Fibroblast of gingiva (primary cell): ENCODE results near the gene AMBP.
A peak's percentile ranks its signal among the peaks of the same experiment; 100 is the strongest.
"Not testable (repeated sequence)": the region's sequence is repeated elsewhere in the genome, so short reads cannot be mapped to it uniquely, and the experiment has no call there.

Experiments used
- DNase-seq: peaks from one replicate; pipeline ENCODE4 v3.0.0-alpha.2; 2011; ENCODE audit warnings: low read depth

Gene AMBP

DNA sequence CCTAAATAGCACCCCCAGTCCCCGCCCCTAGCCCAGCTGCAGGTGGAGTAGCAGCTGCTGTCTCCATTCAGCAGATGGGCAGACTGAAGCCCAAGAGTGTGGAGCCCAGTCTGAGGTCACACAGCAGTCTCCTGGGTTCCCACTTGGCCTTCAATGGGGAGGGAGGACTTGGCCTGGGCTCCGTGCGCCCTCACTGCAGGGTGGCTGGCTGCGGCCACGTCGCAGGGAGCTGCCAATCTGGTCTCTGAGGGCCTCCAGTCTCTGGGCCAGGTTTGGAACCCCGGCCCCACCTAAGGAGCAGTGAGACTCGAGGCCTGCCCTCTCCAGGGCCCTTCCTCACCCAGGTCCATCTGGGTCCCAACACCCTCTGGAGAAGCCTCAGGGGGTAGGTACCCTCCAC lies 13.6 kb upstream of the AMBP start:
- DNase-seq = no peak

DNA sequence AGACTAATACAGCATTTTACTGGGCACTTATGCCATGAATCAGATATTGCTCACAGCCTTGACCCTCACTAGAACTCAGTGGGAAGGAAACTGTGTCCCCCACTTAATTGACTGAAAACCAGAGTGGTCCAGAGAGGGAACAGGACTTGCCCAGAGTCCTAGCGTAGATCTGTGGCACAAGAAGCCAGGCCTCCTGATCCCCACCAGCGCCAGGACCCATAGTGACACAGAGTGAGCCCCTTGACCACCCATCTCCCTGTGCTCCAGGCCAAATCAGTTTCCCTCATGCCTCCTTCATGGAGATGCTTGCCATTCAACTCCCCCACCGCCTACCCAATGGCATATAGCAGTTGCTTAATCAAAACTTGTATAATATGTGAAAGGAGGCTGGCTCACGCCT lies 12.7 kb upstream of the AMBP start:
- DNase-seq = no peak

DNA sequence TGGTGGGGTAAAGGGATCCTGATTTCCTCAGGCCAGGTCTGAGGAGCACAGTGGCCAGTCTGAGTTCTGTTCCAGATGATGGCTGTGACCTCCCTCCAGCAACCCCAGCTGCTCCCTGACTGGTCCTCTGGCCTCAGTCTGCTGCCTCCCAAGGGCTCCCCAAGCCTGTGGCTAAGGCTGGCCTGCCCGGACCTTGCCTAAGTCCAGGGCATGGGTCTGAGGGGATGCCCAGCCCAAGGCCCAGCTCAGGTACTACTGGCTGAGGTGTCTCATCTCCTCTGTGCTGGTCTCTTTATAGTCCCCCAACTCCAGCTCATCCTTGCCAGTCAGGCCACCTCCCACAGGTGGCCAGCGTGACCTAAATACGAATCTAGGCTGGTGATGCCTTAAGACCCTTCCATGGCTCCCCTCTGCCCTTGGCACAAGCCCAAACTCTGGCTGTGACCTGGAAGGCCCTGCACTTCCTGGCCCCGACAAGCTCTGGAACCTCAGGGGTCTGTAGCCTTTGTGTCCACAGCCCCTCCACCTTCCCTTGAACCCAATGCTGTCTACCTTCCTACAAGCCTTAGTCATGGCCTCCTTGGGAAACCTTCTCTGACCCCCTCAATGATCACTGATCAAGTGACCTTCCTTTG lies 11.2 kb upstream of the AMBP start:
- DNase-seq = no peak

DNA sequence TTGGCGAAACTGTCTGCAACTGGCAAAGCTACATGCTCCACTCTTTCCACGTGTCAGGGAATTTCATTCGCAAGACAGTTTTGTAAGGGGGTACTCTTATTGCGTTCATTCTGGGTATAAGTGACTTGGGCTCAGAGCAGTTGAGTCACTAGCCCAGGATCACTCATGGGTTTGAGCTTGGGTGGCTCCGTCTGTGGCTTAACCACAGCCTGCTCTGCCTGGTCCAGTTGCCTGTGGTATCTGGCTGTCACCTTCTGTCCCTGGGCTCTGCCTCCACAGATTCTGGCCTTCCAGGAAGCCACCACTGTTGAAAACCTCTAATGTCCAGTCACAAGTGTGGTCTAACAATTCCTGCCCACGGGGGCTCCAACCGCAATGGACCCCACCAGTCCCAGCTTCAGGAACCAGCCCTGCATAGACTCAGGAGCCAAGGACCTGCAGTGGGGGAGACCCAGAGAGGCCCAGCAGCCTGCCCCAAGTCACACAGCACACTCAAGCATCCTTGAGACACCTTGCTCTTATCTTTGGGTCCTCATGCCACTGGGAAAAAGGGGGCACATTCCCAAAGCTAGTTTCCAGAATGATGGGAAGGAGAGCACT lies 10.6 kb upstream of the AMBP start:
- no peak for DNase-seq

DNA sequence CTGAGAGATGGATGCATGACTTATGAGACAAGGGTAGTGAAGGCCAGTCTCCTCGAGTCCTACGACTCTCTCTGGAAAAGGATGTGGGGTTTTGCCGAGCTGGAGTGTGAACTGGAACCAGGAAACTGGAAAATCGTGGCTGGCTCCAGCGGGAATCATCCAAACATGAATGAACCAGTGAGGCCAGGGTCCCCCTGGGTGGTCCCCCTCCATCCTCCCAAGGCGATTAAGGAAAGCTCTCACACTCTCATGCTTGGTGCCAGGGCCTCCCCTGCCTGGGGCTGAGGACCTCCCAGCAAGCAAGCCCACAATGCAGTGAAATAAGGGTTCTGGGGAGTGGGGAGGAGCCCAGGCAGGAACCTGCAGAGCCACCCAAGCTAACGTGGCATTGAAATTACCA lies 9.6 kb upstream of the AMBP start:
- DNase-seq = no peak

DNA sequence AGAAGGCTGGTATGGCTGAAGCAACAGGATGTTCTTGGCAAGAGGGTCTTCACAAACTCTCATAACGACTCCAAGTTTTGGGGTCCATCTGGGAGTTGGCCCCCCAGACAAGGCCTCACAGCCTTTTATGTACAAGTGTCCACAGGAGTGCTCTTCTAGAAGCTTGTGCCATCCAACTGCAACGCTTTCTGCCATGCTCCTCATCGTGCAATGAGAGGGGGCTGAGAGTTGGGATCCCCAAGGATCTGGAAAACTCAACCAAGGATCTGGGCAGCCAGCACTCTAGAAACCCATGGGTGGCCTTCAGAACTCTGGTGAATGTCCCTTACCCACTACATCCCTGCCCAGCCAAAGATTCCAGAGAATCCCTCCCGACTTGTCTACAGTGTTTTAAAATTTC lies 8.5 kb upstream of the AMBP start:
- DNase-seq = no peak

DNA sequence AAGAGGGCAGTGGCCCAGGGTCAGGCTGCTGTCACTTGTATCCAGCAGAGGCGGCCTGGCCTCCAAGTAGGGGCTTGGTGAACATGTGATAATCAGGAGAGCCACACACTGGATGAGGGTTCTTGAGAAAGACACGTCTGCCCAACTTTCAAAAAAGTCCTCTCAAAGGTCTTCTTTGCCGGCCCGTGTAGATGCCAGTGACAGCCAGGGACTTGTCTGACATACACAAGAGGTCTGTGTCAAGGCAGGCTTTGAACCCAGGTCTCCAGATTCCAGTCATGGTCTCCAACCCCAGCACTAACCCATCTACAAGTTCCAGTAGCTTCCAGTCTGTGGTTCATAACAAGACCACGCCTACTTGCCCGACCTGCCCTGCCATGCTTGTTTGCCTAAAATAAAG lies 7.9 kb upstream of the AMBP start:
- DNase-seq = no peak

DNA sequence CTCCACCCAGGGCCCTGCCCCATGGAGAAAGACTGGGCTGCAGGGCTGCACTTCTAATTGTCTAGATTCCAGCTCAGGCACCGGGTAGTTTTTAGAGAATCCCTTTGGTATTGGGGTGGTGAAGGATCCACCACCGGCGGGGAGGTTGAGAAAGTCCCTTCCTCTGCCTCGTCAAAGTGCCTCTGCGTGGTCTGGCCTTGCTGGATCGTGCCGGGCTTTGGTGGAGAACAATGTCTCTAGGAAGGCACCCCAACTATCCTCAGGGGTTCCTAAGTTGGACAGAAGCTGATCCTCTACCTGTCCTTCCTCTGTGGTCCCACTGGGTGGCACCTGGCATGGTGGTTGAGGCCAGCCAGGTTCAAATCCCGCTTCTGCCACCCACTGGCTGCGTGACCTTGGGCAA lies 7.3 kb upstream of the AMBP start:
- no peak for DNase-seq

DNA sequence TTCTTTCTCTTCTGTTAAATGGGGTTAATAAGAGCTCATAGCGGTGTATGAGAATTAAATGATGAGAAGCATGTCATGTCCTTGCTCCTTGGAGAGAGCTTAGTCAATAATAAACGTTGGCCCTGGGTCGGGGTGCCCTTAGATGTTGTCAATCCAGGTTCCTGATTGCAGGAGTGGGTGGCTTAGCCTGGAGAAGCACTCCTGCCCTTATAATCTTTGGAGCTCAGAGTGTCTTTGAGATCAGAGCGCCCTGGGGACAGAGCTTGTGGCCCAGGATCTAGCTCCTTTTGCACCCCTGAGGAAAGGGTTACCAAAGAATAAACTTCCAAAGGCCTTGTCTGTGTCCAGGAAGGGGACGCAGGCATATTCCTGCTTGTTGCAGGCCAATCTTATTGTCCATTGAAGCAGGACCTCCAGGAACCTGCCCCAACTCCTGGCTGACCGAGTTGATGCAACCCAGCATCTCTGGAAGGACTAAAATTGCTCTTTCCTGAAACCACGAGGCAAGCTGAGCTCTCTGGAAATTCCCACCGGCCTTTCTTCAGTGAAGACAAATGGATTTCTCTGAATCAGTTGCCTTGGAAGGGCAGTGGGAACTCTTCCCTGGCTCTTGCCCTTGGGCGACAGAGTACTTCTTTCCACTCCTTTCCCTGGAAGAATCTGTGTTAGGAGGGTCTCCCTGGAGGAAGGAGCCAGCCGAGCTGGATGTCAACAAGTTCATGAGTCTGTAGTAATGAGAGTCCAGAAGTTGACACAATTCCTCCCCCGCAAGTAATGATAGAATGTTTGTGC lies 6.4 kb upstream of the AMBP start:
- DNase-seq = no peak

DNA sequence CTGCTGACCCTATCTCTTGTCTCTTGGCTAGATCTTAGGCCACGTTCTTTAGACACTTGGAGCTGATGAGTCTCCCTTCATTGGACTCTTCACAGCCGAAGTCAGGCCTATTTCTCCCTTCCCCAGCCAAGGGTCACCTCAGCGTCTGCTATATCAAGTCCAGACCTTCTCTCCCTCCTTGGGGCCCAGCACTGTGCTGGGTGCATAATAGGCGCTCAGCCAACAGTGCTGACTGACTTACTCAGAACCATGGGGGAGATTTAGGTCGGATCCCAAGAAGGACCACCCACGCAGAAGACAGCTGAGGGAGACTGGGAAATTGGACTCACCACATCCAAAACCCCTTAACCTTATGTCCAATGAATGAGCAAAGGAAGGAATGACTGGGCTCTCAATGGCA lies 5.6 kb upstream of the AMBP start:
- no peak for DNase-seq

DNA sequence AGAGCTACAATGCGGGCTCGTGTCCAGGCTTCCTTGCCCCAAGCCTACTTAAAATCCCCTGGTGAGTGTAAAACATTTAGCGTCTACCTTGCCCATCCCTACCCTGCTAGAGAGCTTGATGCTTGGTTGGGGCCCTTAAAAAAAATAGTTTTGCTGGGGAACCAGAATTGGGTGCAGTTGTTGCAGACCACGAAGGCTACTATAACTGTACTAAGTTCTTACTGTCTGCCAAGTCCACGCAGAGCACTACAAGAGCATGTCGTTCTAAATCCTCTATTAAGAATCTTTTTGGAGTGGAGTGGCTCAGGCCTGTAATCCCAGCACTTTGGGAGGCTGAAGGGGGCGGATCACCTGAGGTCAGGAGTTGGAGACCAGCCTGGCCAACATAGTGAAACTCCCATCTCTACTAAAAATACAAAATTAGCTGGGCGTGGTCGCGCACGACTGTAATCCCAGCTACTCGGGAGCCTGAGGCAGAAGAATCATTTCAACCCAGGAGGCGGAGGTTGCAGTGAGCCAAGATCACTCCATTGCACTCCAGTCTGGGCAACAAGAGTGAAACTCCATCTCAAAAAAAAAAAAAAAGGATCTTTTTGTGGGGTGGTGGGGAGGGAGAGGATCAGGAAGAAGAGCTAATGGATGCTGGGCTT lies 4.8 kb upstream of the AMBP start:
- DNase-seq = not testable (repeated sequence)

DNA sequence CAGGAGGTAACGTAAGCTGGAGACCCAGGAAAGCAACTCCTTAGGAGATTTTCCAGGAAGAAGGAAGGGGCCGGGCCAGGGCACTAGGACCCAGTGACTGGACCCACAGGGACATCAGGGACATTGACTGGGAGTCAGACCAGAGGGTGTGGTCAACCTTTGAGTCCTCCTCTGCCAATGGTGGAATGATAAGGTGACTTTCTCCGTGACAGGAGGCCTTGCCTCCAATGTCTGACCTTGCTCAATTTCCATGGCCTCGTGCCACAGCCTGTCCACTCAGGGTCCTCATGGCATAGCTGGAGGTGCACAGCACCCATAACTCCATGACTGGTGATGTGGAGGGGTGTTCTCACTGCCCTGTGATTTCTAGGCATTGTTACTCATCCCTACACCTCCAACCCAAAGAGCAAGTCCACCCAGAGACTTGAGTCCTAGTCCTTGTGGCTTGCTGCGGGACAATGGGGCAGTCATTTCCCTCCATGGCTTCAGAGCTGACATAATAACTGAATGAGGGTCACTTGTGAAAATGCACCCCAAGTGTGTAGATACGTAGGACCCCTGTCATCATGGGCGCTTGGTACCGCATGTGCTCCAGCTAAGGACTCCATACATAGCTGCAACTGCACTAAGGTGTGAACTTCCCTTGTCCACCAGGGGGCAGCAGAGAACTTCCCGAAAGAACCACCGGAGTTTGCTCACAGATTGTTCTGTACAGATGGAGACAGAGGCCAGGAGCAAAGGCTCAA lies 4.1 kb upstream of the AMBP start:
- peak; percentile 75 for DNase-seq

DNA sequence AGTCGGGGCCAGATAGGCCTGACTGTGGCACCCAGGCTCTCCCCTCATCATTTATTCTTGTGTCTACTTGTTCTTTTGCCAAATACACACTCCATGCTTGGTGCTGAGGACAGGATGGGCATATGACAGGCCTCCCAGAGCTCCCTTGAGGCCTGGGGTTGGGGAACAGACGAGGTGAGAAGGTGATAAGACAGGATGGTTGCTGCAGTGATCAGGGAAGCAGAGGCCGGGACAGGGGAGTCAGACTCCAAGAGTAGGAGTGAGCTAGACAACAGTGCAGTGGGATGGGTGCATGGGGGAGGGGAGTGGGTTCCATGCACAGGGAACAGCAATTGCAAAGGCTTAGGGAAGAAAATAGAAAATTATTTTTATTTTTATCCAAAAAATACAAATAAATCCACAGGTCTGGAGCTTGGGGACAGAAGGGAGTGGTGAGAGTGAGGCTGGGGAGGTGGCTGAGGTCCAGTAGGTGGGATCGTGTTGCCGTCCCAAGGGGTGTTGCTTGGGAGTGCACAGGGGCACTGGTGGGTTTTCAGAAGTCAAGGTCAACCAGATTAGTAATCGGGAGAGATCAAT lies 3.4 kb upstream of the AMBP start:
- no peak for DNase-seq

DNA sequence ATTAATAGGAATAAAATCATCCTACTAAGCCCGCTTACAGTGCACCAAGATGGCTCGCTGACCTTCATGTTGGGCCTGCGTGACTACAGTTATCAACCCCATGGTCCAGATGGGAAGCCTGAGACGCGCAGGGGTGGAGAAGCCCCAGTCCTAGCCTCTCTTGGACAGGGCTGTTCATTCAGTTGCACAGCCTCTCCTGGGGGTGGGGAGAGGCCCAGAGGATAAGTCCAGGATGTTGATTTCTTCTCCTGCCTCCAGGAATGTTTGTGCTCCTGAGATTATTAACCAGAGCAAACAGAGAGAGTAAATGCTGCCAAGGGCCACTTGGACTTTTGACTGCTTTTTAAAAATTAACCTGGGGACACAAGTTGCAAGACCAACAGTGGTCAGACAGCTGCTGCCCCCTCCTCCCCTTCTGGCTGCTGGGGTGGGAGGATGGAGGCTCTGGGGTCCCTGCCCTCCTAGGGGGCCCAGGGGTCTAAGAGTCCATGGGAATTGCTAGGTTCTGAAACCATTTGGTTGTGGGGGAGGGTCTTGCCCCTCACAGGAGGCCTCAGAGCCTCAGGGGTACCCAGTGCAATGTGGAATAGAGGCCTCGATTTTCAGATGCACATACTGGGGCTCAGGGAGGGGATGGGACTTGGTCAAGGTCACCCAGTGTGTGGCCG lies 2.8 kb upstream of the AMBP start:
- no peak for DNase-seq

DNA sequence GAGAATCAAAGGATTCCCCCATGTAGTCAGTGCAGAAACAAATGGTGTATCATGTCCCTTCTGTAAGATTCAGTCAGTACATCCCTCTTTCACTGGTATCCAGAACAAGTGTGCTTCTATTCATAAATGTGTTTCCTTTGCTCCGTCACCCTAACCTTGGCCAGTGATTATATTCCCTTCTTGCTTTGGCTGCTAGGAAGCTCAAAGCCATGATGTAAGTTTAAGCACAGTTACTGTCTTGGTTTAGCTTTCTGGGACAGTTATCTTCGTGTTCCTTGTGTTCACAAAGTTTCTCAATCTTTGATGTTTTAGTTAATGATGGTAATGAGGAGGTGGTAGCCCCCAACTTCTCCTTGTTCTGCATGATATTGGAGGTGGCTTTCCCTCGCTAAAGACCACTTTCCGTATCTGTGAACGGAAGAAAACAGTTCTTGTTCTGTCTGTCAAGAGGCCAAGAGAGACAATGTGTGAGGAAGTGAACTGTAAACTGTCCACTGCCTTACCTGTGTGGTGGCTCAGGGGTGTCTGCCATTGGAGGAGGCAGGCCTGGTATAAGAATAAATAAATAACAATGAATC lies 2.2 kb upstream of the AMBP start:
- DNase-seq = no peak

DNA sequence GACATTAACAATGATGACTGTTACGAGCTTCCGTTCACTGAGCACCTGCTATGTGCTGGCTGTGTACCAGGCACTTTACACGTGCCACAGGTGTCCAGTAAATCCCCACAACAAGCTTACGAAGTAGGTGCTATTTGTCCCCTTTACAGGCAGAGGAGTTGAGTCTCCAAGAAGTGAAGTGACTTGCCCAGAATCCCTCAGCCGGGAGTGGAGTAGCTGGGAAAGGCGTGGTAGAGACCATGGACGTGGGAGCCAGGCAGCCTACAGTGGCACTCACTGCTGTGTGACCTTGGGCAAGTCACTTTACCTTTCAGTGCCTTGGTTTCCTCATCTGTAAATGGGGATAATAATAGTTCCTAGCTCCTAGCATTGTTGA lies 669 bp upstream of the AMBP start:
- no peak for DNase-seq

DNA sequence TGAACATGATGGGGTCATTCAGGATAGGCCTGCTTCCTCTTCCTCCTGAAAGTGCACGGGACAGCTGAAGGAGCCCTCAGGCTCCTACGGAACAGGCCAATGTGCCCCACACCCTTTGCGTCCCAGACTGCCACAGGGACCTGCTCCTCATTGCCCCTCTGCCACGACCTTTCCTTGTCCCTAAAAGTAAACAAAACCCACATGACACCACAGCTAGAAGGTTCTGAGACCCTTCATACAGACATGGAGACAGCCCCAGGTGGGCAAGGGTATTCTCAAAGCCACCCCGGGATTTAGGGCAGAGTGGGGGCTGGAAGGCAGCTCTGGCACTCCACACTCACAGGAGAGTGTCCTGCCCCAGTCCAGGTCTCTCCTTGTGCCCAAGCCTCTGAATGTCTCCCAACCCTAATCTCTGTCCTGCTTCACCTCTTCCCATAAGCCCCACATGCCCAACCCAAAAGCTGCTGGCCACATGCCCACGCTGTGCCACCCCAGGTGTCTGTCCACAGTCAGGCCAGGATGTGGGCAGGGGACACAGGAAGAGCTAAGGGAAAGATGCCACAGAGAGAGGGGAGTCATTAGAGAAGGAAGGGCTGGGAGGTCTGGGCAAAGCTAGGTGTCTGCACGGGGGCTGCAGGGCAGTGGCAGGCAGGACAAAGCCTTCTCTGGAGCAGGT lies 800 bp downstream of the AMBP start:
- DNase-seq = no peak

DNA sequence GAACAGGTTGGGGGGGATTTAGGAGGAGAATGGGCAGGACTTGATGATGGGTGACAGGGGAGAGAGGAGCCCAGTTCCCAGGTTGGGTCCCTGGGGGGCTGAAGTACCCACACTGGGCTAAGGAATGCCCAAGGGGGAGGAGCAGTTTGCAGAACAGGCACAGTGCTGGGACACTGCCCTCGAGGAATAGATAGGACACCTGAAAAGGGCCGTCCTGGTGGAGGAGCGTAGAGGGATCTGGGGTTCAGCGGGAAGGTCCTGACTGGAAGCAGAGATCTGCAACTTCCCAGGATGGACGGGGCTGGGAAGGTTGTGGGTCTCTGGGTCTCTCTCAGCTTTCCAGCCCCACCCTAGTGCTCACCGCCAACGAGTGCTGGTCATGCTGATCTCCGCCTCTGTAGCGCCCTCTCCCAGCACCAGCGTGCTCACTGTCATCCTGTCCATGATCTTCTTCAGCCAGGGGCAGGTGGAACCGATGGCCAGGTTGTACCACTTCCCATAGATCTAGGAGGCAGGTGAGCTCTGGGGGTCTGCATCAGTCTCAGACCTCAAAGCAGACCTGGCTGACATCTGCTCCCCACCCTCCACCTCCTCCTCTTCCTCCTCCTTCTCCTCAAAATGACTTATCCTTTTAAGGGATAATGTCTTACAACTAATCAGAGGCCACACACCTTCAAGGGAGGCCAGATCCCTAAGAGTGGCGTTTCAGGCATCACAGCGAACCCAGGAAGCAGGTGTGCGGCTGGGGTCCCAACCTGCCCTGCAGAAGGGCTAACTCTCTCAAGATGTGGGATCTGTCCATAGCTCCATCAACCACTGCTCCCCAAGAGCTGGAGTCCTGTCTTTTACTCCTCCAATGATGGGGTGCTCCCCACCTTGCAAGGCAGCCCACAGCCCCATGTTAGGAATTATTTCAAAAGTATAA lies 1.6 kb downstream of the AMBP start:
- DNase-seq = no peak

DNA sequence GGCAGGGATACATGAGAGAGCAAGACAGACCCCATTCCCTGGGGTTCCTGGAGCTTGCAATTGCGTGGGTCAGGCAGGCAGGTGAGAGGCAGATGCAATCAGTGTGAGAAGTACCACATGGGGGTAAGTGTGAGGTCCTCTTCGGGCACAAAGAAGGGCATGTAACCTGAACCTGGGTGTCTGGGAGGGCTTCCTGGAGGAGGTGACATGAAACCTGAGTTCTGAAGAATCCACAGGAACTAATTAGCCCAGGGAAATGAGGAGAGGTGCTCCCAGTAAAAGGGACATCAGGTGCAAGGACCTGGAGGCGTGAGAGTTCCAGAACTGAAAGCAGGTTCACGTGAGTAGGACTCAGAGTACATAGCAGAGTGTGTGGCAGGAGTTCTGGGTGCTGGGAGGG lies 2.5 kb downstream of the AMBP start:
- no peak for DNase-seq
